GM19395 (cell line): ENCODE measurements around the gene CACFD1.
A peak's percentile ranks its signal among the peaks of the same experiment; 100 is the strongest.

Experiments used
- ATAC-seq: cut with Tn5 transposase; IDR thresholded peaks from one replicate; pipeline ENCODE4 v1.9.1; 2021; ENCODE audit warnings: mild to moderate bottlenecking, moderate library complexity; ENCODE audit not compliant: unreplicated experiment

CACFD1 gene

DNA sequence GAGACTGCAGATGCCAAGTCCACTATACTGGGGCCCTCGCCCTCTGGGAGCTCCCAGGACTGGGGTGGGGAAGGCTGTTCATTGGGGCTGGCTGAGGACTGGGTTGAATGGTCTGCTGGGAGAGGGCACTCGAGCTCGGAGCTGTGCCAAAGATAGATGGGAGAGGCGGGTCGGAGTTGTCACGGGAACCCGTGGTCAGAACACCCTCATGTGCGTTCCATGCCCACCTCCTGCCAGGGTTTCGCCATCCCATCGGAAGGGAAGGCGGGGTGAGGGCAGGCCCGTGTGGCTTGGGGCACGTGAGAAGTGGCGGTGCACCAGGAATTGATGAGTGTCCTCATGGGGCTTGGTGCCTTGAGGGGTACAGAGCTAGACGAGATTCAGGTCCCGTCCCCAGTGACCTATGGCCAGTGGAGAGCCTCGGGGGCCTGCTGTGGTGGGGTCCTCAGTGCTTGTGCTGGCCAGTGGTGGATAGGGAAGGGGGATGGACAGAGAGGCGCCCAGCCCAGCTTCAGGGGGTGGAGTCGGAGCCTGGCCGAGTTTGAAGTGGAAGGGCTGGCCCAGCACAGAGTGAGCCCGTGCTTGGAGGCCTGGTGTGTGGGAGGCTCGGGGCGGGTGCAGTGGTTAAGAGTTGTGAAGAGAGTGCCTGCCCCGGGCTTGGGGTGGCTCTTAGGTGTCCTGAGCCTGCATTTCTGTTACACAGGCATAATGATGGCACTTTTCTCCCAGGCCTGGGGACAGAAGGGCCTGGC is 4.3 kb downstream of the CACFD1 start:
- ATAC-seq, result no peak

DNA sequence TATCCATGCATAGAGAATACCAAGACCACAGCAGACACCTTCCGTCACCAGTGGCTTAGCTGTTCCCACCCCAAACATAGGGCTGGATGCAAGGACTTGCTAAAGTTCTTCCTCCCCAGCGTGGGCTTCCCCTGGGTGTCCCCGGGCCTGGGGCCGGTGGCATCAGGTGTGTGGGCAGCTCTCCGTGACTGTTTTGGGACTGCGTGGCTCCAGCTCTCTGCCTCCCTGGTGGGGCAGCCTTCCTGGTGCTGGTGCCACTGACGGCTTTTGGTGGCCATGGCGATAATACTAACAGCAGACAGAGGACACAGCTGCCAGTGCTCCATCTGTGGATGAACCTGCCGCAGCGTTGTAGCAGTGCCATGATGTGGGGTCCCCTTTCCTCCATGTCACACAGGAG is 4.9 kb downstream of the CACFD1 start:
- ATAC-seq, result no peak

DNA sequence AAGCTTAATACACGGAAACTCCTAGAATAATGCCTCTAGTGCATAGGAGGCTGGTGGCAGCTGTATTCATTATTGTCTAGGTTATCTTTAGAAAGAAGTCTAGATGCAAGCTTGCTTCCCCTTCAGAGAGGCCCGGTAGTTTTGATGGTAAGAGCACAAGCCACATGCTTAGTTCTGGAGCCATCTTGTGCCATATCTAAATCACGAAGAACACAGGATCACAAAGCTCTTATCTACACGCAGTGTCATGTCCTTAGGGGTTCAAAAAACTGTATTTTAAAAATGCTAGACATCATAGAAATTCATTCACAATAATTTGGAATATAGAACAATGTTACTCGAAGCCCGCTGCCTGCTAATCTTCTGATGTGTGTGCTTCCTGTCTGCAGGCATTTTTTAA is 6.2 kb downstream of the CACFD1 start:
- no peak for ATAC-seq

- ATAC-seq, result no peak
Measured at GRCh38 chr9:133467101-133467500, 7.3 kb downstream of the CACFD1 start.

- no peak for ATAC-seq
Measured at GRCh38 chr9:133468374-133468773, 8.6 kb downstream of the CACFD1 start.

DNA sequence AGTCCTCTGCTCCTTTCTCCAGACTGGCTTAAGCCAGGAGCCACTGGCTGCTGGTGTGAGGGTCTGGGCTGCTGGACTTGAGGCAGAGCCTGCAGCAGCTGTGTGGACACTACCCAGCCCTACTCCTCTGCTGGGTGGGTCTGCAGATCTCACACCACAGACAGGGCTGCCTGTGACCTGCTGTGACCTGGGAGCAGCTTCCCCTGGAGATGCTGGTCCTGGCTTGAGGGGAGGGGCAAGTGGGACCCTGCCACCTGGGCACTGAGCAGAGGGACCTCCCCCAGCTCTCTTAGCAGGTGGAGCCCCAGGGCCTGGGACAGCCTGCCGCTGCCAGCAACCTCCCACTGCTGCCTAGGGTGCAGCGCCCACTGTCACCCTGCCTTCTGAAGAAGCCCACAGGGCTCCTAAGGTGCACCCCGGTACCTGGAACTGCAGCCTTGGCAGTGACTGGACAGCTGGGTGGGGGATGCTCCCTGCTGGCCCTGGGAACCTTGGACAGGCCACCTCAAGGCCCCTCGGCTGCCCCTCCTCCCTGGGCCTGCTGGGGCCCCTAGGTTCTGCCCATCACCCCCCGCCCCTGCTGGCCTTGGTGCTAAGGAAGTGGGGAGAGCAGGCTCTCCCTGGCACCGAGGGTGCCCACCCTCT is 9.1 kb downstream of the CACFD1 start:
- no peak for ATAC-seq

DNA sequence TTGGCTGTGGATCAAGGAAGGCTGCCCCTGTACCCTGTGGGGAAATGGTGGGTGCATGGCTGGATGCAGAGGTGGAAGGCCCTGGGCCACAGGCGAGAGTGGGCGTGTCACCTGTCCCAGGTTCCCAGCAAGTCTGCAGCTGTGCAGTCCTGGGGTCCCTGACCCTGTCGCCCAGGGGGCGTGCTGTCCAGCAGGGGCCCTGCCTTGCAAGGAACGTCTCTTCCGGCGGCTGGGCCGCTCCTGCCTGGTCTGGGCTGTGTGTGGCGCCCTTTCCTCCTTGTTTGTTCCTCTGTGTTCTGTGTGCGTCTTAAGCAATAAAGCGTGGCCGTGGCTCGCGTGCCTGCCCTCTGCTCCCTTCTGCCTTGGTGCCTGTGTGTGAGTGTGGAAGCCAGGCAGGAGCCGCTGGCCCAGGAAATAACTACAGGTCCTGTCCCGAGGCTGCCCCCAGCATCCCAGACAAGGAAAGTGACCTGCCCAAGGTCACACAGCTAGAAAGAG is 10.7 kb downstream of the CACFD1 start:
- no peak for ATAC-seq

DNA sequence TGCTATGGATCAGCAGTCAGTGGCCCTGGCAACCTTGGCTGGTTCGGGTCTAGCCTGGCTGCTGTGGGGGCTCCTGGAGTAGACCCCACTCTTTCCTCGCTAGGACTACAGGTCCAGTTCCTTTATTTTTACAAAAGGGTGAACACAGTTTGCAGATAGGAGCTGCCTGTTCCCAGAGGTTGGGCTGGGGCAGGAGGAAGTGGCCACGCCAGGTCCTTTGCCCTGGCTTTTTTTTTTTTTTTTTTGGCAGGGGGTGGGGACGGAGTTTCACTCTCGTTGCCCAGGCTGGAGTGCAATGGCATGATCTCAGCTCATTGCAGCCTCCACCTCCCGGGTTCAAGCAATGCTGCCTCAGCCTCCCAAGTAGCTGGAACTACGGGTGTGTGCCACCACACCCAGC is 11.2 kb downstream of the CACFD1 start:
- no peak for ATAC-seq

GRCh38 chr9:133471551-133472276 is 11.9 kb downstream of the CACFD1 start:
- ATAC-seq, result no peak

- no peak for ATAC-seq
Measured at GRCh38 chr9:133472277-133472645, 12.5 kb downstream of the CACFD1 start.

- ATAC-seq, result no peak
Measured at GRCh38 chr9:133472753-133473378, 13.1 kb downstream of the CACFD1 start.

DNA sequence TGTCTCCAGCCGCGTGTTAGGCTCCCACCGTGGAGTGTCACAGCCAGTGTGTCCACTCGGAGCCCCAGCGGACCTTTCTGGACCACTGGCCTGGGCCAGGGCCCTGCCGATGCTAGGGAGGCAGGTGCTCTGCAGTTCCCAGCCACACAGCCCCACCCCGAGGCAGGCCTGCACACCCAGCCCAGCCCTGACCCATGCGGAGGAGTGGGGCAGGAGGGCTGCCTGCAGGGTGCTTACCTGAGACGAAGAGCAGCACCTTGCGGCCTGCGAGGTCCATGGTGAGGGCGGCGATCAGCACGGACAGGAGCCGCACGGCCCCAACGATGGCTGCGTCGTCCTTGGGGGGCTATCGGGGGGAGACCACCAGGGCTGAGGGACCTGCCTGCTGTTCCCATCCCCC is 14.0 kb downstream of the CACFD1 start:
- ATAC-seq, result no peak

- no peak for ATAC-seq
Measured at GRCh38 chr9:133474215-133474614, 14.4 kb downstream of the CACFD1 start.

DNA sequence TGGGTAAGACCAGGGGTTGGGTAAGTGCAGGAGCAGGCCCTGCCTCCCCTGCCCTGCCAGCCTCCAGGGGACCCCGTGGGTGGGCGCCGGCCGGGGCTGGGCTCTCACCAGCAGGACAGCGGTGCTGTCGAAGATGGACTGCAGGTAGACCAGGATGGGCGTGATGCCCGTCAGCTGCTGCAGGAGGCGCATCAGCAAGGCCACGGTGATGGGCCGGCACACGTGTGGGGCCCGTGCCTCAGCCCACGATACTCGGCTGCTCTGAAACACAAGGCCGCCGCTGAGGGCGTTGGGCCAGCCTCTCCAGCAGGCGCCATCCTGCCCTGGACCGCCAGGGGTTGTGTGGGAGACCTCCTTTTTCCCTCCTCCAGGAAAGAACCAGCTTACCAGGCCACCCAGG is 15.1 kb downstream of the CACFD1 start:
- no peak for ATAC-seq

GRCh38 chr9:133475292-133476012 is 15.7 kb downstream of the CACFD1 start:
- no peak for ATAC-seq

DNA sequence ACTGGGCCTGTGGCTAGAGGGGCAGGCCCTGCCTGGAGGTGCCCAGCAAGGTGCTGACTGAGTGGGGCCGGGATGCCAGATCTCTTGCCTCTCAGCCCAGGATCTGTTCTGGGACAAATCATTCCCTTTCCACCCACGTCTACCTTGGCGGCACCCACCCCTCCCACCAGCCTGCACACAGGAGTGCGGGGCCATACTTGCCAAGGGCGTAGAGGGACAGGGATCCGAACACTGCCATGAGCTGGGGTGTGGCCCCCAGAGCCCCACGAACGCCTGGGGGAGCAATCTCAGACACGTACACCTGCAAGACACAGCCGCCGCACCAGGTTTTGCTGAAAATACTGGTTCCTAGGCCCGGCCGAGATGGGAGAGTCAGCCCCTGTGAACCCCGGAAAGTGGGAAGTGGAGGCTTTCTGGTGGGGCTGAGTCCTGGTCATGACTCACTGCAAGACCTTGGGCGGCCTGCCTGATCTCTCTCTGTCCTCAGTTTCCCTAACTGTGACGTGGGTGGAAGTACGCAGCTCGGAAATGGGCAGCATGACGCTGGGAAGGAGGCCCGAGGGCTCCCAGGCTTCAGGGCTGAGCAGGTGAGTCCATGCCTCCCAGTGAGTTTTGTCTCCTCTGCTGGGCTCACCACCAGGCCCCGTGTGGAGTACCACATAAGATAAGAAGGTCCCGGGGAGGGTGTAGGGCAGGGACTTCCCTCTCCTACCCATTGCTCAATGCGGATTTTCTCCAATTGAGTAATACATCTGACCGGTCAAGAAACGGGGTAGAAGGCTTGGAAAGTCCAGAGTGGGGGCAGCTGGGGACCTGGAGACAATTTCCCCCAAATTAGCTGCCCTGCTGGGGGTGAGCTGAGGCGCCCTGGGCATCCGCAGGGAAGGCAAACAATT is 16.5 kb downstream of the CACFD1 start:
- ATAC-seq, result no peak

GRCh38 chr9:133476941-133477340 is 17.2 kb downstream of the CACFD1 start:
- ATAC-seq, result no peak

- no peak for ATAC-seq
Measured at GRCh38 chr9:133477461-133477860, 17.7 kb downstream of the CACFD1 start.

DNA sequence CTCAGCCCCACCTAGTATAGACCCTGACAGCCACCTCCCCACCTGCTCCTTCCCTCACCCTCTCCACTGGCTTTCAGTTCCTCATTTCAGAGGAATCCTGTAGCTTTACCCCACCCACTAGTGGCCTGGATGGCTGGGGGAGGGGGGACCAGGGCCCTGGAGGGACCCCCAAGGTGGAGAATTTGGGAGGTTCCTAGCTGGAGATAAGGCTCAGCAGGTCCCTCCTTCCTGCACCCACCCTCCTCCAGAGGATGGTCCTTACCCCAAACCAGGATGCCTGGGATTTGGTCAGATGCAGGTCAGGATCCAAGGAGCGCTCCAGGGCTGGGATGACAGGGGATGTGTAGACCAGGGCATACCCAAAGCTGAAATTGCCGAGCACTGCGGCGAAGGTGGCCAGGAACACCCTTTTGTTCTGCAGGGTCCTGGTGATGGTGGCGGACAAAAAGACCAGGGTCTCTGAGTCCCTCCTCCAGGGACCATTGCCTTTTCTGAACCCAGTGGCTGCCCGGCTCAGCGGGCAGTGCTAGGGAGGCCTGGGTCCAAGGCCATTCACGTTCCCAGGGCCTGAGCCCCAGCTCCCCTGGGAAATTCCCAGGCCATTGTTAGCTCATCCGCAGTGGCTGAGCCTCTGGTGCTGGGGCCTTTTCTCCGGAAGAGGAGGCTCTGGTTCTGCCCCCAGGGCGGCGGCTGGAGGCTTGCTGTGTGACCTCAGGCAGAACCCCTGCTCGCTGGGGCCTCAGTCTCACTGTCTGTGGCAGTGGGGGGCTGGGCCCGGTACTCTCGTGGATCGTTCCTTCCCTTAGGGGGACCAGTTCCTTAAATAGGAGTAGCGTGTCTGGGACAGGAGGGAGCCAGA is 18.4 kb downstream of the CACFD1 start:
- ATAC-seq, result peak; percentile 64
